GM12878 (cell line): ENCODE results near the gene POU6F2. TPM values are rescaled to one million over a fixed set of nuclear protein-coding genes. Genes with fewer than 3 reads are reported as not detected.

Experiments used
- ATAC-seq: fragments of 200-7000 bp; cut with Tn5 transposase; 3 replicates; pipeline ENCODE4 v1.9.1; 2020; ENCODE audit warnings: mild to moderate bottlenecking, moderate library complexity
- BruUV-seq: library from RNA; stranded (reverse); fragments of 400-500 nt; replicated peaks from 2 replicates; lab custom pipeline; 2021; lab: Mats Ljungman, UMichigan
- CTCF ChIA-PET: fragments of 300-600 bp; sonication (Branson Sonifier 250); formaldehyde crosslinking; extraction: SDS; loops from one replicate; lab custom pipeline; 2021; ENCODE audit warnings: inconsistent platforms; lab: Yijun Ruan, JAX
- POLR2A ChIA-PET: fragments of 350-600 bp; formaldehyde crosslinking; extraction: SDS; loops from one replicate; lab custom pipeline; 2021; ENCODE audit warnings: inconsistent platforms; lab: Charles Lee
- RAD21 ChIA-PET: fragments of 300-600 bp; sonication (Branson Sonifier 250); formaldehyde crosslinking; loops from one replicate; lab custom pipeline; 2023; ENCODE audit warnings: antibody characterized with exemption; ENCODE audit not compliant: unreplicated experiment; lab: Charles Lee
- SMC1A ChIA-PET: fragments of 300-600 bp; sonication (Branson Sonifier 250); formaldehyde crosslinking; loops from one replicate; lab custom pipeline; 2023; ENCODE audit not compliant: unreplicated experiment, uncharacterized antibody; lab: Charles Lee
- DNase-seq: peaks from one replicate; pipeline ENCODE4 v3.0.0-alpha.2; 2011; ENCODE audit warnings: low read depth, low spot score
- FAIRE-seq: peaks from 3 replicates; lab custom pipeline; 2011; peaks lifted over from hg19 to GRCh38; lab: Jason Lieb, UNC
- H2AFZ ChIP-seq: 2 replicates; pipeline ENCODE4 v1.6.0; 2011; ENCODE audit warnings: low read depth, low read length, control low read depth; ENCODE audit not compliant: control insufficient read depth
- H3K27ac ChIP-seq: 2 replicates; pipeline ENCODE4 v1.5.1; 2011; ENCODE audit warnings: control low read depth; ENCODE audit not compliant: control insufficient read depth, insufficient read depth
- H3K27me3 ChIP-seq, 2 experiments: replicated peaks in 1 of 2; 2 replicates each; pipeline versions ENCODE4 v1.6.0 to v1.6.1; 2011; ENCODE audit warnings: low read length in 1 of 2; ENCODE audit not compliant: control insufficient read depth in 2 of 2, insufficient read depth in 2 of 2
- H3K36me3 ChIP-seq, 2 experiments: 2 replicates each; pipeline ENCODE4 v1.5.1; 2011; ENCODE audit warnings: low read length in 1 of 2; ENCODE audit not compliant: control insufficient read depth in 2 of 2, insufficient read depth in 2 of 2
- H3K4me1 ChIP-seq: 2 replicates; pipeline ENCODE4 v1.6.1; 2011; ENCODE audit warnings: mild to moderate bottlenecking, low read length, moderate library complexity, mixed read lengths; ENCODE audit not compliant: control insufficient read depth, insufficient read depth
- H3K4me2 ChIP-seq: 2 replicates; pipeline ENCODE4 v1.6.0; 2011; ENCODE audit warnings: control low read depth; ENCODE audit not compliant: control insufficient read depth, insufficient read depth
- H3K4me3 ChIP-seq: fragments of 200-600 bp; sonication (generic); 2 replicates; pipeline ENCODE4 v1.5.1; 2016
- H3K79me2 ChIP-seq: 2 replicates; pipeline ENCODE4 v1.6.0; 2011; ENCODE audit warnings: low read length; ENCODE audit not compliant: control insufficient read depth, insufficient read depth
- H3K9ac ChIP-seq: 2 replicates; pipeline ENCODE4 v1.8.0; 2011; ENCODE audit warnings: low read length, control low read depth, mixed read lengths; ENCODE audit not compliant: control insufficient read depth, insufficient read depth
- H3K9me3 ChIP-seq: replicated peaks from 3 replicates; pipeline ENCODE4 v1.5.1; 2011; ENCODE audit warnings: mild to moderate bottlenecking, low read length; ENCODE audit not compliant: control insufficient read depth, insufficient read depth
- H4K20me1 ChIP-seq: 2 replicates; pipeline ENCODE4 v1.6.0; 2011; ENCODE audit not compliant: control insufficient read depth, insufficient read depth
- CBX5 ChIP-seq: sonication (generic); IDR thresholded peaks from 2 replicates; pipeline ENCODE4 v1.6.1; 2016; ENCODE audit warnings: low read depth, moderate library complexity, mild to moderate bottlenecking, inconsistent platforms
- CEBPB ChIP-seq, 2 experiments: fragments of 150-350 bp in 1 of 2; IDR thresholded peaks; 2 replicates each; pipeline ENCODE4 v1.6.1; 2012 to 2014; ENCODE audit warnings: low read depth in 2 of 2, low read length in 2 of 2, borderline replicate concordance in 1 of 2, inconsistent platforms in 1 of 2
- CHD4 ChIP-seq: fragments of 200-600 bp; sonication (generic); IDR thresholded peaks from 2 replicates; pipeline ENCODE4 v1.6.1; 2016; ENCODE audit warnings: mild to moderate bottlenecking
- EED ChIP-seq: sonication (generic); IDR thresholded peaks from 2 replicates; pipeline ENCODE4 v1.6.1; 2016; ENCODE audit warnings: antibody characterized with exemption, low read depth
- HDGF ChIP-seq: fragments of 450-650 bp; IDR thresholded peaks from 2 replicates; pipeline ENCODE4 v1.6.1; 2016; ENCODE audit warnings: antibody characterized with exemption
- IKZF2 ChIP-seq, 2 experiments: fragments of 450-650 bp; IDR thresholded peaks; 2 replicates each; pipeline ENCODE4 v1.6.1; 2017; ENCODE audit warnings: mild to moderate bottlenecking in 2 of 2, moderate library complexity in 2 of 2
- MEF2B ChIP-seq: fragments of 450-650 bp; IDR thresholded peaks from 2 replicates; pipeline ENCODE4 v1.6.1; 2018; ENCODE audit warnings: mild to moderate bottlenecking, moderate library complexity; ENCODE audit not compliant: partially characterized antibody, poor library complexity, severe bottlenecking
- NFIC ChIP-seq: IDR thresholded peaks from 2 replicates; pipeline ENCODE4 v1.6.1; 2012; ENCODE audit warnings: low read depth, mild to moderate bottlenecking, inconsistent platforms, low read length, moderate library complexity
- NRF1 ChIP-seq: conservative IDR thresholded peaks from 2 replicates; pipeline ENCODE4 v1.6.1; 2011; ENCODE audit warnings: mild to moderate bottlenecking, low read depth, low read length, improper control_type of control experiment
- PAX8 ChIP-seq: fragments of 450-650 bp; IDR thresholded peaks from 2 replicates; pipeline ENCODE4 v1.6.1; 2017; ENCODE audit warnings: mild to moderate bottlenecking, moderate library complexity
- RB1 ChIP-seq: fragments of 450-650 bp; formaldehyde crosslinking; IDR thresholded peaks from 2 replicates; pipeline ENCODE4 v1.6.1; 2017; ENCODE audit warnings: mild to moderate bottlenecking, borderline replicate concordance
- SMAD1 ChIP-seq: fragments of 450-650 bp; IDR thresholded peaks from 2 replicates; pipeline ENCODE4 v1.6.1; 2018; ENCODE audit warnings: mild to moderate bottlenecking, low read depth; ENCODE audit not compliant: partially characterized antibody
- SMC3 ChIP-seq: IDR thresholded peaks from 2 replicates; pipeline ENCODE4 v1.6.1; 2011; ENCODE audit warnings: low read length, improper control_type of control experiment, borderline replicate concordance
- SREBF2 ChIP-seq: IDR thresholded peaks from 2 replicates; pipeline ENCODE4 v1.6.1; 2012; ENCODE audit warnings: mild to moderate bottlenecking, low read length
- YBX1 ChIP-seq: fragments of 450-650 bp; IDR thresholded peaks from 2 replicates; pipeline ENCODE4 v1.6.1; 2016; ENCODE audit warnings: antibody characterized with exemption
- WGBS: methylation state at CpG from one replicate; pipeline ENCODE4 v1.1.6; 2016; ENCODE audit warnings: low lambda C conversion rate; ENCODE audit not compliant: insufficient replicate concordance, insufficient coverage; ENCODE audit errors: missing lambda C conversion rate; 5-methylcytosine and 5-hydroxymethylcytosine counted together
- in situ Hi-C: fragments of 300-500 bp; cut with MboI; formaldehyde crosslinking; loops from 9 replicates; pipeline ENCODE4 v1.14.3; 2018; ENCODE audit warnings: mixed read lengths
- intact Hi-C: fragments of 100-400 bp; cut with micrococcal nuclease; formaldehyde crosslinking; loops from one replicate; pipeline ENCODE4 v1.14.2; 2022; ENCODE audit not compliant: unreplicated experiment
- polyA plus RNA-seq, 11 experiments: library from polyadenylated mRNA; depleted of rRNA in 4 of 11; unstranded in 6 of 11; stranded (reverse) in 5 of 11; fragments of >200 nt; fragmentation: Nextera tagmentation in 4 of 11; fragmentation: Illumina TruSeq in 1 of 11; extraction: Ambion mirVana in 4 of 11; extraction: Trizol in 1 of 11; gene quantifications; 1 replicate in 1 of 11; 2 replicates in 10 of 11; pipeline versions ENCODE4 v1.2.1 to v1.2.3, GENCODE V29; 2011 to 2016; ENCODE audit warnings: inconsistent platforms in 2 of 11, missing spikeins in 2 of 11, low read depth in 1 of 11
- total RNA-seq, 4 experiments: library from RNA; depleted of rRNA in 3 of 4; stranded (reverse); fragments of >200 nt in 3 of 4; fragmentation: Illumina TruSeq in 1 of 4; extraction: Trizol in 1 of 4; gene quantifications; 2 replicates each; pipeline versions ENCODE4 v1.2.1 to v1.2.3, GENCODE V29; 2013 to 2021
- TF ChIP-seq, protein P1 (sequence below): fragments of 150-350 bp; IDR thresholded peaks from 2 replicates; pipeline ENCODE4 v1.6.1; 2014; ENCODE audit warnings: mild to moderate bottlenecking, low read depth, low read length

POU6F2 gene
- total and polyA plus RNA-seq, 10 of the 15 experiments (the other 5 are each of a cell fraction or from before 2014, with no cell fraction given) = 0.10 TPM; not detected in 9

DNA sequence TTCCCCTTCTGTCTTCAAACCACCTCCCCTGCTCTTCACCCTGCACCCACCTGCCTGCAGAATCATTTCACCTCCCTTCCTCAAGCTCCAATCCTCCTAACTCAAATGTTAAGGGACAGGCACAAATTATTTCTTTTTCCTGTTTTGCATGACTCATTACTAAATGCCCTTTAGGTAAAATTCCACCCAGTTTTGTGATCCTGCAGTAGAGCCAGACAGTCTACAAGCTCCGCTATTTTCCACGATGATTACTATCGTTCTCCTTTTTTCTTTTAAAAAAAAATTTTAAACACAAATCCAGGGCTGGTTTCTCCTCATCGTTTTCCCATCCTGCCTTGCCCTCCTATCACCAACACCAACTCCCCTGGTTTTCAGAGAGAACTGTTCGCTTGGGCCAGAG lies 401.7 kb downstream of the POU6F2 start:
- H3K27me3 ChIP-seq = no peaks in the 10 kb centered on the region; a peak in 1 of 4 replicates
- TF ChIP-seq SMAD1 = no peak
- no peak for TF ChIP-seq SMC3
- TF ChIP-seq YBX1 = no peak
- TF ChIP-seq RB1 = no peak
- TF ChIP-seq PAX8 = no peak
- no peak for TF ChIP-seq CBX5
- no peak for TF ChIP-seq CEBPB (IDR thresholded peaks at IDR 0.05; ENCODE audit: borderline replicate concordance in 1 of 2, low read depth in 2 of 2, low read length in 2 of 2)
- no peak for TF ChIP-seq NRF1
- TF ChIP-seq IKZF2 (IDR thresholded peaks at IDR 0.05) = no peak
- TF ChIP-seq MEF2B = no peak
- TF ChIP-seq NFIC = no peak
- no peak for TF ChIP-seq SREBF2
- no peak for TF ChIP-seq HDGF
- TF ChIP-seq, protein P1, sequence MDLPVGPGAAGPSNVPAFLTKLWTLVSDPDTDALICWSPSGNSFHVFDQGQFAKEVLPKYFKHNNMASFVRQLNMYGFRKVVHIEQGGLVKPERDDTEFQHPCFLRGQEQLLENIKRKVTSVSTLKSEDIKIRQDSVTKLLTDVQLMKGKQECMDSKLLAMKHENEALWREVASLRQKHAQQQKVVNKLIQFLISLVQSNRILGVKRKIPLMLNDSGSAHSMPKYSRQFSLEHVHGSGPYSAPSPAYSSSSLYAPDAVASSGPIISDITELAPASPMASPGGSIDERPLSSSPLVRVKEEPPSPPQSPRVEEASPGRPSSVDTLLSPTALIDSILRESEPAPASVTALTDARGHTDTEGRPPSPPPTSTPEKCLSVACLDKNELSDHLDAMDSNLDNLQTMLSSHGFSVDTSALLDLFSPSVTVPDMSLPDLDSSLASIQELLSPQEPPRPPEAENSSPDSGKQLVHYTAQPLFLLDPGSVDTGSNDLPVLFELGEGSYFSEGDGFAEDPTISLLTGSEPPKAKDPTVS = no peak
- TF ChIP-seq CHD4 = no peak
- no peak for TF ChIP-seq EED
- SMC1A ChIA-PET = interaction anchor here (0.9 to 1.7 kb wide), 3 partner anchors 11 to 24 kb away, joined by 3 to 6 read pairs (median 4); no protein-coding TSS in a partner anchor
- BruUV-seq = no TSS peak
- no peak overlapping the region for H3K27ac ChIP-seq
- no peaks in the 10 kb centered on the region for H3K9me3 ChIP-seq
- no peak for ATAC-seq
- no peaks in the 10 kb centered on the region for H4K20me1 ChIP-seq
- H3K79me2 ChIP-seq = no peaks in the 10 kb centered on the region
- no peak for DNase-seq
- CTCF ChIA-PET = interaction anchor here (0.8 kb wide), 1 partner anchor 8 kb away, joined by 3 read pairs; no protein-coding TSS in a partner anchor
- no peaks in the 10 kb centered on the region for H3K4me1 ChIP-seq
- intact Hi-C loops = no loop called here
- no peak overlapping the region for H3K4me3 ChIP-seq
- H3K36me3 ChIP-seq = no peaks in the 10 kb centered on the region
- no peak overlapping the region for H3K4me2 ChIP-seq
- H3K9ac ChIP-seq = no peak overlapping the region
- no peak overlapping the region for H2AFZ ChIP-seq
- no peak for FAIRE-seq
- POLR2A ChIA-PET = no interaction called here
- WGBS = 15% methylated on average over 5 of the region's 5 CpGs
- in situ Hi-C loops = no loop called here
- RAD21 ChIA-PET = no interaction called here
